ENCODE data around the gene DUSP5. TPM values are rescaled to one million over a fixed set of nuclear protein-coding genes. Genes with fewer than 3 reads are reported as not detected.

The DUSP5 gene, protein sequence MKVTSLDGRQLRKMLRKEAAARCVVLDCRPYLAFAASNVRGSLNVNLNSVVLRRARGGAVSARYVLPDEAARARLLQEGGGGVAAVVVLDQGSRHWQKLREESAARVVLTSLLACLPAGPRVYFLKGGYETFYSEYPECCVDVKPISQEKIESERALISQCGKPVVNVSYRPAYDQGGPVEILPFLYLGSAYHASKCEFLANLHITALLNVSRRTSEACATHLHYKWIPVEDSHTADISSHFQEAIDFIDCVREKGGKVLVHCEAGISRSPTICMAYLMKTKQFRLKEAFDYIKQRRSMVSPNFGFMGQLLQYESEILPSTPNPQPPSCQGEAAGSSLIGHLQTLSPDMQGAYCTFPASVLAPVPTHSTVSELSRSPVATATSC
- total RNA-seq = 10 to 100 TPM in 3 of 4 donors, 1 to 10 TPM in 1; 9.3 to 60.8 (median 31.0) TPM

DNA sequence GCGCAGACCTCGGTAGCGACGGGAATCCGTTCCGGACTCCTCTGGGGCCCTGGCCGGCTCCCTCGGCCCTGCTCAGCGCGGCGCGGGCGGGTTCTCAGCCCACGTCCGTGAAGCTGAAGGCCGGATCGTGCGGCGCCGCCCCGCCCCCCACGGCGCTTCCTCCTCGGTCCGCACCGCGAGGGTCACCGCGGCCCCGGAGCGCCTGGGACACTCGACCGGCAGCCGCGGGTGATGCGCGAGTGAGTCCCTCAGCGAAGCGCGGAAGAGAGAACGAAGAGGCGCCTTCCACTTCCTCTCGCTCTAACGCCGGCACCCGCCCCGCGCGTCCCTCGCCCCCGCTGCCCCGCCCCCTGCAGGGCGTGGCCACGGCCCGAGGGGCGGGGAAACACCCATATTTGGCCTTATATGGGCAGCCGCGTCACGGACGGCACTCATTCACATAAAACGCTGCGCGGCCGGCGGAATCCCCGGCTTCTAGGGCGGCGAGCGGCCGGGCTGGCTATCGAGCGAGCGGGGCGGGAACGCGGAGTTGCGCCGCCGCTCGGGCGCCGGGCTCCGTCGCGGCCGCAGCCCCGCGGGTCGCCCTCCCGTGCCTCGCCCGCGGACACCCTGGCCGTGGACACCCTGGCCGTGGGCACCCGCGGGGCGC is at the start of gene DUSP5:
Gene DUSP5 (plus strand): TSS at position 470 of the 649 bp plus-strand sequence. CDS start 215 bp downstream, outside the sequence.
- Histone ChIP-seq H3K27me3 (no peaks in the 10 kb centered on the region), H3K27ac (peak within 1 kb of the TSS; percentile 91), H3K36me3 (no peaks in the 10 kb centered on the region), H3K4me1 (peaks cover 63% of the 10 kb centered on the region), H3K9me3 (no peaks in the 10 kb centered on the region), H3K4me3 (peak within 1 kb of the TSS; percentile 75)
- DNase-seq (ENCODE audit: low spot score in 2 of 2) = peak; percentile 95 to 98
- TF ChIP-seq POLR2AphosphoS5 (IDR thresholded peaks at IDR 0.05) = peak in 2 of 3 donors; percentile 68 to 70
- TF ChIP-seq, protein P1, sequence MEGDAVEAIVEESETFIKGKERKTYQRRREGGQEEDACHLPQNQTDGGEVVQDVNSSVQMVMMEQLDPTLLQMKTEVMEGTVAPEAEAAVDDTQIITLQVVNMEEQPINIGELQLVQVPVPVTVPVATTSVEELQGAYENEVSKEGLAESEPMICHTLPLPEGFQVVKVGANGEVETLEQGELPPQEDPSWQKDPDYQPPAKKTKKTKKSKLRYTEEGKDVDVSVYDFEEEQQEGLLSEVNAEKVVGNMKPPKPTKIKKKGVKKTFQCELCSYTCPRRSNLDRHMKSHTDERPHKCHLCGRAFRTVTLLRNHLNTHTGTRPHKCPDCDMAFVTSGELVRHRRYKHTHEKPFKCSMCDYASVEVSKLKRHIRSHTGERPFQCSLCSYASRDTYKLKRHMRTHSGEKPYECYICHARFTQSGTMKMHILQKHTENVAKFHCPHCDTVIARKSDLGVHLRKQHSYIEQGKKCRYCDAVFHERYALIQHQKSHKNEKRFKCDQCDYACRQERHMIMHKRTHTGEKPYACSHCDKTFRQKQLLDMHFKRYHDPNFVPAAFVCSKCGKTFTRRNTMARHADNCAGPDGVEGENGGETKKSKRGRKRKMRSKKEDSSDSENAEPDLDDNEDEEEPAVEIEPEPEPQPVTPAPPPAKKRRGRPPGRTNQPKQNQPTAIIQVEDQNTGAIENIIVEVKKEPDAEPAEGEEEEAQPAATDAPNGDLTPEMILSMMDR (IDR thresholded peaks at IDR 0.05) = no peak
- no peak for TF ChIP-seq EP300 (IDR thresholded peaks at IDR 0.05)
- TF ChIP-seq POLR2A (IDR thresholded peaks at IDR 0.05) = peak in 1 of 2 donors; percentile 96
- WGBS = 0% methylated on average over 8 of the region's 98 CpGs

DNA sequence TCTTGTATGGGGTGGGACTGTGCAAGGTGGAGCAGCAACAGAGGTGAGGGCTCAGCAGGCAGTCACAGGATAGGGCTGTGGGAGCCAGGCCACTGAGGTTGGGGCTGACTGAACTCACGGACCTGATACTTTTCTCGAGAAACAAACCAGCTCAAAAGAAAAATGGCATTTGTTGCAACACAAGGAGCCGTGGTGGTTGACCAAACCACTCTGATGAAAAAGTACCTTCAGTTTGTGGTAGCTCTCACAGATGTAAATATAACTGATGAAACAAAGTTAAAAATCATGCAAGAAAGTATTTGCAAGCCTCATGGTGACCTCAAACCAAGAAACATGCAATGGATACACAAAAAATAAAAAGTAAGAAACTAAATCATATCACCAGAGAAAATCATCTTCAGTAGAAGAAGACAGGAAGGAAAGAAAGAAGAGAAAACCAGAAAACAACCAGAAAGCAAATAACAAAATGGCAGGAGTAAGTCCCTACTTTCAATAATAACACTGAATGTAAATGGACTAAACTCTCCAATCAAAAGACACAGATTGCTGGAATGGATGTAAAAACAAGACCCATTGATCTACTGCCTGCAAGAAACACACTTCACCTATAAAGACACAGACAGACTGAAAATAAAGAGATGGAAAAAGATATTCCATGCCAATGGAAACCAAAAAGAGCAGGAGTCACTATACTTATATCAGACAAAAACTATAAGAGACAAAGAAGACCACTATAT is 48.9 kb upstream of the DUSP5 start:
- Histone ChIP-seq H3K36me3 (no peaks in the 10 kb centered on the region), H3K9me3 (no peaks in the 10 kb centered on the region), H3K27ac (no peak overlapping the region), H3K4me3 (no peak overlapping the region), H3K27me3 (no peaks in the 10 kb centered on the region), H3K4me1 (peaks cover 4% of the 10 kb centered on the region)
- WGBS = 88% methylated on average over 3 of the region's 3 CpGs
- DNase-seq (ENCODE audit: low spot score in 2 of 2) = peak in 1 of 2 donors; percentile 31
- TF ChIP-seq POLR2AphosphoS5 (IDR thresholded peaks at IDR 0.05) = no peak
- TF ChIP-seq, protein P1 (IDR thresholded peaks at IDR 0.05) = no peak

DNA sequence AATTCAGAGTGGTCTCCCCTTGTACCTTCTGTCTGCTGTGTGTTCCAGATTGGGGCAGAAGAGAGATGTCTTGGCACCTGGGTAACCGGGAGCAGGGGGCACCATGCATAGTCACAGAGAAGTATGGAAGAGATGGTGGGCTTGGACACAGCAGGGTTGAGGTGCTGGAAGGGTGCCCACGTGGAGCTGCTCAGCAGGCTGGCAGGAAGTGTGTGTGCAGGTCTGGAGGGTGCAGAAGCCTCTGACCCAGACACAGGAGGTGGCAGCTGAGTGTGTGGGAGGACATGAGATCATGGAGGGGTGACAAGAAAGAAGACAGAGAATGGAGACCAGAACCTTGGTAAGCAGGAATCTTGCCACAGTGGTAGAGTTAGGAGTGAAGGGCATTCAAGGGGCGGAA is 42.3 kb upstream of the DUSP5 start:
- no peaks in the 10 kb centered on the region for H3K27me3 ChIP-seq
- H3K9me3 ChIP-seq = no peaks in the 10 kb centered on the region
- WGBS = 80% methylated on average over 3 of the region's 3 CpGs
- no peak overlapping the region for H3K4me3 ChIP-seq
- TF ChIP-seq POLR2AphosphoS5 (IDR thresholded peaks at IDR 0.05) (no peak), POLR2A (IDR thresholded peaks at IDR 0.05) (no peak), EP300 (IDR thresholded peaks at IDR 0.05) (no peak)
- TF ChIP-seq, protein P1 (IDR thresholded peaks at IDR 0.05) = no peak
- H3K4me1 ChIP-seq = peaks cover 28% of the 10 kb centered on the region
- H3K27ac ChIP-seq = no peak overlapping the region
- peak; percentile 29 to 37 for DNase-seq (ENCODE audit: low spot score in 2 of 2)
- no peaks in the 10 kb centered on the region for H3K36me3 ChIP-seq

DNA sequence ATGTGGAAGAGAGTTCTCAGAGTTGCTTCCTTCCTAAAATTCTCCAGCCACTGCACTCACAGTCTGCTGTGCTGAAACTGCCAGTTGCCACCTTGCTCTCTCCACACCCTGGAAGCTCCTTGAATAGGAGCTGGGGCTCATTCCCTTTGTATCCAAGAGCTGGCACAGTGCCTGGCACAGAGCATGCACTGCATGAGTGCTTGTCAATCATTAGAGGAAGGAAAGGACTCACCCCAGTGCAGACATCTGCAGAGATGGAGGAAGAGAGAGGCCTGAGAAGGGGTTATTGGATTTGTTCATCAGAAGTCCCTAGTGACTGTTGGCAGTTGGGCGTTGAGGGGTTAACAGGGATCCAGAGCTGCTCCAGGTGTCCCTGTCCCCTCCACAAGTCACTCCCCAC is 41.7 kb upstream of the DUSP5 start:
- peak; percentile 55 to 56 for DNase-seq (ENCODE audit: low spot score in 2 of 2)
- H3K4me3 ChIP-seq = no peak overlapping the region
- no peak overlapping the region for H3K27ac ChIP-seq
- no peaks in the 10 kb centered on the region for H3K9me3 ChIP-seq
- TF ChIP-seq EP300 (IDR thresholded peaks at IDR 0.05) (no peak), POLR2A (IDR thresholded peaks at IDR 0.05) (no peak)
- H3K36me3 ChIP-seq = no peaks in the 10 kb centered on the region
- peaks cover 34% of the 10 kb centered on the region for H3K4me1 ChIP-seq
- H3K27me3 ChIP-seq = no peaks in the 10 kb centered on the region
- 44% methylated on average over 1 of the region's 1 CpG for WGBS

DNA sequence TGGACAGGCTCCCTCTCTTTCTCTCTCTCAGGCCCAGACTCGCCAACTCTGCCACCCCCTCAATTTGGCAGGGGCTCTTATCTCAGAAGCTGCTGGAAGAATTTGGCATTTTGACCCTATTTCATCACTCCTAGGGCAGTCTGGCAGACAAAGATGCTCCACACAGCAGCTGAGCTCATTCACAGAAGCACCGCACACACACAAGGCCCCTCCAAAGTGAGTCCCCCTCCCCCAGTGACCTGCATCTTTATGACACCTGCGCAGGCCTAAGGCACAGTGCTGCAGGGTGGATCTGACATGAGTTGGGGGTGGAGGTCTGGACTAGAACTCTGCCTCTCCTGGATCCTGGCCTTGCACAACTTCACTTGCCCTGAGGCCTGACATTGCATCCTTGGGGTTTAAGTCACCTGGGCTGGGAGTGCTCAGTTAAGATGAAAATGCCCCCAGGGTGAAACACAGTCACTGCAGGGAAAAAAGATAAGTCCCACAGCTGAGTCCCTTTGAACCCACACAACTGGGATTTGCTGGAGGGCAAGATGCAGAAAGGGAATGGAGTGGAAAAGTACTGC is 41.1 kb upstream of the DUSP5 start:
- Histone ChIP-seq H3K4me1 (peaks cover 37% of the 10 kb centered on the region), H3K4me3 (no peak overlapping the region), H3K27me3 (no peaks in the 10 kb centered on the region), H3K27ac (no peak overlapping the region), H3K36me3 (no peaks in the 10 kb centered on the region), H3K9me3 (no peaks in the 10 kb centered on the region)
- DNase-seq (ENCODE audit: low spot score in 2 of 2) = peak; percentile 51 to 56
- TF ChIP-seq, protein P1 (IDR thresholded peaks at IDR 0.05) = no peak
- no peak for TF ChIP-seq POLR2AphosphoS5 (IDR thresholded peaks at IDR 0.05)
- no peak for TF ChIP-seq EP300 (IDR thresholded peaks at IDR 0.05)
- no peak for TF ChIP-seq POLR2A (IDR thresholded peaks at IDR 0.05)
- 21% methylated on average over 2 of the region's 3 CpGs for WGBS

Measured in suprapubic skin (tissue), 4 donors.